ENCODE results near the gene STAT2. TPM values are rescaled to one million over a fixed set of nuclear protein-coding genes. Genes with fewer than 3 reads are reported as not detected.

Gene STAT2
- 139 and 173 TPM in 2 replicates for total RNA-seq

GRCh38 chr12:56359851-56360767, at the start of gene STAT2:
Gene STAT2, minus strand, starts transcription at chr12:56360107. Its CDS starts 3,536 bp downstream, at chr12:56356571.

GRCh38 chr12:56362130-56363059, 2.5 kb upstream of the STAT2 start, which contains the start of gene APOF:
Gene APOF, minus strand, starts transcription at chr12:56362857. Its CDS starts 112 bp downstream, at chr12:56362745.

GRCh38 chr12:56338308-56339157, 21.4 kb downstream of the STAT2 start, which contains the start of gene IL23A:
Gene IL23A, plus strand, starts transcription at chr12:56338884. Its CDS starts 161 bp downstream, at chr12:56339045.

GRCh38 chr12:56333679-56334489, 26.0 kb downstream of the STAT2 start, which contains the start of gene PAN2:
Gene PAN2, minus strand, starts transcription at chr12:56334000. Its CDS starts 906 bp downstream, at chr12:56333094.

GRCh38 chr12:56315622-56316473, 44.1 kb downstream of the STAT2 start, which contains the start of gene CNPY2:
Gene CNPY2, minus strand, starts transcription at chr12:56315988. Its CDS starts 771 bp downstream, at chr12:56315217.

GRCh38 chr12:56299853-56300643, 59.9 kb downstream of the STAT2 start, which contains the start of gene CS:
Gene CS, minus strand, starts transcription at chr12:56300330. Its CDS starts 129 bp downstream, at chr12:56300201.

Small RNA genes within 50 kb of the gene (small RNA-seq; reads per million reads assigned to genes)
- not detected for gene RNU7-40P

Other genes starting within 250 kb of the STAT2 start
- 1,499 and 3,572 TPM in 2 replicates for gene RPL41, start 243.5 kb downstream of the STAT2 start, total RNA-seq
- 6.6 and 8.2 TPM in 2 replicates for gene ZC3H10, start 241.8 kb downstream of the STAT2 start, total RNA-seq
- gene ESYT1, start 231.8 kb downstream of the STAT2 start, total RNA-seq = 159 and 170 TPM in 2 replicates
- 38.5 and 41.5 TPM in 2 replicates for gene MYL6B, start 207.5 kb downstream of the STAT2 start, total RNA-seq
- 682 and 1,116 TPM in 2 replicates for gene MYL6, start 201.7 kb downstream of the STAT2 start, total RNA-seq
- gene SMARCC2, start 170.6 kb downstream of the STAT2 start, total RNA-seq = 44.1 and 53.2 TPM in 2 replicates
- gene RNF41, start 138.2 kb downstream of the STAT2 start, total RNA-seq = 66.3 and 93.3 TPM in 2 replicates
- 25.0 and 31.3 TPM in 2 replicates for gene NABP2, start 135.8 kb downstream of the STAT2 start, total RNA-seq
- gene SLC39A5, start 130.1 kb downstream of the STAT2 start, total RNA-seq = 0.20 TPM in 1 of 2 replicates, not detected in the other
- gene ANKRD52, start 101.7 kb downstream of the STAT2 start, total RNA-seq = 12.9 and 15.1 TPM in 2 replicates
- gene COQ10A, start 93.2 kb downstream of the STAT2 start, total RNA-seq = 4.9 and 5.9 TPM in 2 replicates
- gene CS, start 59.8 kb downstream of the STAT2 start, total RNA-seq = 184 and 217 TPM in 2 replicates
- gene CNPY2, start 44.1 kb downstream of the STAT2 start, total RNA-seq = 58.8 and 92.6 TPM in 2 replicates
- gene PAN2, start 26.1 kb downstream of the STAT2 start, total RNA-seq = 25.0 and 27.8 TPM in 2 replicates
- gene IL23A, start 21.2 kb downstream of the STAT2 start, total RNA-seq = 0.20 TPM in 1 of 2 replicates, not detected in the other
- not detected in 2 replicates for gene APOF, start 2.8 kb upstream of the STAT2 start, total RNA-seq
- gene TIMELESS, start 89.3 kb upstream of the STAT2 start, total RNA-seq = 7.3 and 10.4 TPM in 2 replicates
- not detected in 2 replicates for gene MIP, start 94.5 kb upstream of the STAT2 start, total RNA-seq
- 2.2 and 3.1 TPM in 2 replicates for gene SPRYD4, start 108.5 kb upstream of the STAT2 start, total RNA-seq
- gene GLS2, start 128.1 kb upstream of the STAT2 start, total RNA-seq = under 0.01 TPM in 1 of 2 replicates, not detected in the other
- gene RBMS2, start 161.7 kb upstream of the STAT2 start, total RNA-seq = 8.5 and 12.9 TPM in 2 replicates

All from subcutaneous preadipocyte (primary cell).